A549 (cell line): ENCODE data around the gene EXOC4. TPM values are rescaled to one million over a fixed set of nuclear protein-coding genes. Genes with fewer than 3 reads are reported as not detected.

ENCODE experiments used
- ATAC-seq, 2 experiments: fragments of 200-7000 bp in 1 of 2; fragments of >200 bp in 1 of 2; cut with Nextera tagmentation in 1 of 2; cut with Tn5 transposase in 1 of 2; 3 replicates each; pipeline versions ENCODE4 v1.8.0 to v1.9.1; 2018 to 2020; ENCODE audit warnings: mild to moderate bottlenecking in 1 of 2, moderate library complexity in 1 of 2
- CTCF ChIA-PET: fragments of 300-600 bp; sonication (Branson Sonifier 250); formaldehyde crosslinking; extraction: SDS; loops from one replicate; lab custom pipeline; 2021; ENCODE audit warnings: antibody characterized with exemption, inconsistent platforms; lab: Yijun Ruan, JAX
- POLR2A ChIA-PET: fragments of 350-600 bp; formaldehyde crosslinking; extraction: SDS; loops from one replicate; lab custom pipeline; 2021; ENCODE audit warnings: antibody characterized with exemption, inconsistent platforms; lab: Yijun Ruan, JAX
- DNase-seq, 2 experiments: peaks; one replicate each; pipeline versions ENCODE4 v3.0.0 to v3.0.0-alpha.2; 2011 to 2016; ENCODE audit warnings: low read depth in 1 of 2, low spot score in 1 of 2
- FAIRE-seq: peaks from 2 replicates; lab custom pipeline; 2011; peaks lifted over from hg19 to GRCh38; lab: Jason Lieb, UNC
- H3K27ac ChIP-seq, 2 experiments: fragments of >200 bp; sonication (Bioruptor Twin); formaldehyde crosslinking; 3 replicates each; pipeline ENCODE4 v1.5.1; 2016 to 2017
- H3K4me1 ChIP-seq: fragments of >200 bp; sonication (Bioruptor Twin); formaldehyde crosslinking; 3 replicates; pipeline ENCODE4 v1.6.1; 2016
- H3K4me2 ChIP-seq: fragments of >200 bp; sonication (Bioruptor Twin); formaldehyde crosslinking; 3 replicates; pipeline ENCODE4 v1.6.1; 2016
- H3K4me3 ChIP-seq: fragments of >200 bp; sonication (Bioruptor Twin); formaldehyde crosslinking; 3 replicates; pipeline ENCODE4 v1.5.1; 2016
- H3K9me3 ChIP-seq: fragments of >200 bp; sonication (Bioruptor Twin); formaldehyde crosslinking; 3 replicates; pipeline ENCODE4 v1.6.1; 2016
- CBX2 ChIP-seq: fragments of 200-600 bp; sonication (generic); IDR thresholded peaks from 2 replicates; pipeline ENCODE4 v1.6.1; 2016; ENCODE audit warnings: low read depth, mild to moderate bottlenecking, borderline replicate concordance
- CBX8 ChIP-seq: fragments of 200-600 bp; sonication (generic); IDR thresholded peaks from 2 replicates; pipeline ENCODE4 v1.6.1; 2016
- CEBPB ChIP-seq, 2 experiments: fragments of >200 bp in 1 of 2; sonication (Bioruptor Twin) in 1 of 2; formaldehyde crosslinking in 1 of 2; IDR thresholded peaks; 2 replicates each; pipeline ENCODE4 v1.6.1; 2012 to 2016
- ELK1 ChIP-seq: fragments of 150-350 bp; IDR thresholded peaks from 2 replicates; pipeline ENCODE4 v1.6.1; 2014; ENCODE audit warnings: low read depth, mild to moderate bottlenecking, low read length
- FOSL2 ChIP-seq, 2 experiments: fragments of 450-650 bp in 1 of 2; fragments of >200 bp in 1 of 2; sonication (Bioruptor Twin) in 1 of 2; formaldehyde crosslinking; IDR thresholded peaks; 2 replicates each; pipeline versions ENCODE4 v1.5.0 to v1.6.1; 2016 to 2020; ENCODE audit warnings: mild to moderate bottlenecking in 1 of 2, moderate library complexity in 1 of 2
- HDAC2 ChIP-seq: fragments of 200-600 bp; sonication (generic); IDR thresholded peaks from 2 replicates; pipeline ENCODE4 v1.6.1; 2016
- HOXB5 ChIP-seq: fragments of 250-450 bp; sonication (Bioruptor Pico); IDR thresholded peaks from 2 replicates; pipeline ENCODE4 v1.5.0; 2020; ENCODE audit warnings: mild to moderate bottlenecking, moderate library complexity
- JUN ChIP-seq, 2 experiments: fragments of >200 bp; sonication (Bioruptor Twin); formaldehyde crosslinking; IDR thresholded peaks; 2 replicates in 1 of 2; 3 replicates in 1 of 2; pipeline ENCODE4 v1.6.1; 2016 to 2017
- MAZ ChIP-seq: fragments of 150-350 bp; IDR thresholded peaks from 2 replicates; pipeline ENCODE4 v1.6.1; 2014; ENCODE audit warnings: antibody characterized with exemption, low read depth, low read length, borderline replicate concordance
- NFE2L2 ChIP-seq: fragments of 150-350 bp; conservative IDR thresholded peaks from 2 replicates; pipeline ENCODE4 v1.6.1; 2014; ENCODE audit warnings: low read length
- POLR2A ChIP-seq: IDR thresholded peaks from 2 replicates; pipeline ENCODE4 v1.6.1; 2012; ENCODE audit warnings: mild to moderate bottlenecking, low read length
- RARB ChIP-seq: fragments of 250-450 bp; sonication (Bioruptor Pico); IDR thresholded peaks from 2 replicates; pipeline ENCODE4 v1.8.0; 2021; ENCODE audit warnings: mild to moderate bottlenecking, moderate library complexity
- REST ChIP-seq: fragments of 200-600 bp; sonication (generic); IDR thresholded peaks from 2 replicates; pipeline ENCODE4 v1.6.1; 2016; ENCODE audit warnings: antibody characterized with exemption, mild to moderate bottlenecking, moderate library complexity
- RNF2 ChIP-seq: fragments of 200-600 bp; sonication (generic); IDR thresholded peaks from 2 replicates; pipeline ENCODE4 v1.6.1; 2016; ENCODE audit warnings: low read depth, mild to moderate bottlenecking, antibody characterized with exemption, moderate library complexity, borderline replicate concordance
- TP53 ChIP-seq: fragments of 250-450 bp; sonication (Bioruptor Pico); IDR thresholded peaks from 2 replicates; pipeline ENCODE4 v1.5.0; 2021; ENCODE audit warnings: mild to moderate bottlenecking, moderate library complexity
- WGBS: methylation state at CpG from one replicate; pipeline ENCODE4 v1.1.6; 2017; ENCODE audit errors: missing lambda C conversion rate; 5-methylcytosine and 5-hydroxymethylcytosine counted together
- polyA plus RNA-seq, 4 experiments: library from polyadenylated mRNA; depleted of rRNA in 3 of 4; stranded (reverse); fragments of >200 nt; fragmentation: RNase III in 1 of 4; extraction: RNeasy Plus Mini Kit Qiagen cat#74134 plus additional on column Dnase treatment in 1 of 4; gene quantifications; 2 replicates in 3 of 4; 3 replicates in 1 of 4; pipeline ENCODE4 v1.2.3, GENCODE V29; 2011 to 2017
- TF ChIP-seq, protein P1 (sequence below): IDR thresholded peaks from 2 replicates; pipeline ENCODE4 v1.6.1; 2012
- TF ChIP-seq, protein P2 (sequence below): fragments of 250-450 bp; sonication (Bioruptor Pico); IDR thresholded peaks from 2 replicates; pipeline ENCODE4 v1.5.0; 2021; ENCODE audit warnings: mild to moderate bottlenecking, moderate library complexity, borderline replicate concordance

Gene EXOC4
- polyA plus RNA-seq, 2 of the 4 experiments (the other 2 are of a cell fraction), result 33.4 to 73.1 TPM

DNA sequence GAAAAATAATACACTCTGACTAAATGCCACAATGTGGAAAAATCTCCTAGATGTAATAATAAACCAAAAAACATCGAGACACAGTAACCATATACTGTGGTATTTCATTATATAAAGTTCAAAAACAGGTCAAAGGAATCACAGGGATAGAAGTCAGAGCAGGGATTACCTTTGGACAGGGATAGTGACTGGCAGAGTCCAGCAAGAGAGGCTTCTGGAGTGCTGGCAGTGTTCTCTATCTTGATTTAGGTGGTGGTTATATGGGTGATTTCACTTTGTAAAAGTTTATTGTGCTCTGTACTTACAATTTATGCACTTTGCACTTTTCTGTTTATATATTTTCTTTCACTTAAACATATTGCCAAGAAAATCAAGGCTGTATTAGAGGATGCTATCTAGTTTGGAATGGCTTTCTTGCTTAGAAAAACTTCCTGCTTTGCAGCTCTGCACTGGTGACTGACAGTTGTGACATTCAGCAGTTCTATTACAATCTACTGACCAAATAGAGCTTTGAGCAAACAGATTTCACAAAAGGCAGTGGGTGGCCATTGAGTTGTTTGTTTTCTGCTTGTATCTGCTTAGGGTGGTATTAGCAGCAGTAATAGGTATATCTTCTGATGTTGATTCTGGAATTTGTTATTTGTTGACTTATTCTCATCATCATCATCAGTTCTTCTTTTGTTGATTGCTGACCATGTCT lies 610.6 kb downstream of the EXOC4 start:
- POLR2A ChIA-PET, result no interaction called here
- H3K9me3 ChIP-seq, result no peaks in the 10 kb centered on the region
- CTCF ChIA-PET, result interaction anchor here (3.2 kb wide), 1 partner anchor 10 kb away, joined by 10 read pairs; no protein-coding TSS in a partner anchor
- DNase-seq, result peak in 1 of 2 experiments; percentile 26
- WGBS, result 10% methylated on average over 1 of the region's 1 CpG
- H3K4me1 ChIP-seq, result peaks cover 13% of the 10 kb centered on the region; the same call in 2 of the 3 replicates
- peak in 1 of 2 experiments; percentile 78; a peak in 3 of 6 replicates for ATAC-seq
- H3K27ac ChIP-seq, result no peak overlapping the region
- no peak for FAIRE-seq
- H3K4me3 ChIP-seq, result no peak overlapping the region
- TF ChIP-seq TP53 (no peak), CEBPB (IDR thresholded peaks at IDR 0.05) (0 out of 4 replicates have a peak, but pooled peaks of 1 of the 2 experiments have one; percentile 16)
- peak overlapping the region; percentile 41 for H3K4me2 ChIP-seq

- no peak overlapping the region for H3K4me3 ChIP-seq
- CTCF ChIA-PET, result interaction anchor here (0.6 to 1.1 kb wide), 2 partner anchors 16 to 94 kb away, joined by 3 to 5 read pairs; no protein-coding TSS in a partner anchor
- 75% methylated on average over 1 of the region's 1 CpG for WGBS
- ATAC-seq, result no peak
- POLR2A ChIA-PET, result no interaction called here
- no peaks in the 10 kb centered on the region for H3K9me3 ChIP-seq
- TF ChIP-seq, protein P1, sequence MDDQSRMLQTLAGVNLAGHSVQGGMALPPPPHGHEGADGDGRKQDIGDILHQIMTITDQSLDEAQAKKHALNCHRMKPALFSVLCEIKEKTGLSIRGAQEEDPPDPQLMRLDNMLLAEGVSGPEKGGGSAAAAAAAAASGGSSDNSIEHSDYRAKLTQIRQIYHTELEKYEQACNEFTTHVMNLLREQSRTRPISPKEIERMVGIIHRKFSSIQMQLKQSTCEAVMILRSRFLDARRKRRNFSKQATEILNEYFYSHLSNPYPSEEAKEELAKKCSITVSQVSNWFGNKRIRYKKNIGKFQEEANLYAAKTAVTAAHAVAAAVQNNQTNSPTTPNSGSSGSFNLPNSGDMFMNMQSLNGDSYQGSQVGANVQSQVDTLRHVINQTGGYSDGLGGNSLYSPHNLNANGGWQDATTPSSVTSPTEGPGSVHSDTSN, result no peak
- TF ChIP-seq ELK1 (no peak), POLR2A (no peak), FOSL2 (IDR thresholded peaks at IDR 0.05) (no peak), FOSL2 (CRISPR knock-in tag; IDR thresholded peaks at IDR 0.05) (no peak), RNF2 (no peak), HOXB5 (CRISPR knock-in tag) (no peak), RARB (CRISPR knock-in tag) (no peak), MAZ (no peak), JUN (IDR thresholded peaks at IDR 0.05) (no peak), CBX8 (no peak)
- TF ChIP-seq, protein P2, sequence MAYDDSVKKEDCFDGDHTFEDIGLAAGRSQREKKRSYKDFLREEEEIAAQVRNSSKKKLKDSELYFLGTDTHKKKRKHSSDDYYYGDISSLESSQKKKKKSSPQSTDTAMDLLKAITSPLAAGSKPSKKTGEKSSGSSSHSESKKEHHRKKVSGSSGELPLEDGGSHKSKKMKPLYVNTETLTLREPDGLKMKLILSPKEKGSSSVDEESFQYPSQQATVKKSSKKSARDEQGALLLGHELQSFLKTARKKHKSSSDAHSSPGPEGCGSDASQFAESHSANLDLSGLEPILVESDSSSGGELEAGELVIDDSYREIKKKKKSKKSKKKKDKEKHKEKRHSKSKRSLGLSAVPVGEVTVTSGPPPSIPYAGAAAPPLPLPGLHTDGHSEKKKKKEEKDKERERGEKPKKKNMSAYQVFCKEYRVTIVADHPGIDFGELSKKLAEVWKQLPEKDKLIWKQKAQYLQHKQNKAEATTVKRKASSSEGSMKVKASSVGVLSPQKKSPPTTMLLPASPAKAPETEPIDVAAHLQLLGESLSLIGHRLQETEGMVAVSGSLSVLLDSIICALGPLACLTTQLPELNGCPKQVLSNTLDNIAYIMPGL, result no peak
- no peak overlapping the region for H3K27ac ChIP-seq
- H3K4me2 ChIP-seq, result no peak overlapping the region
- H3K4me1 ChIP-seq, result 0 out of 3 replicates have a peak, but pooled peaks cover 4% of the 10 kb centered on the region
- no peak for DNase-seq
- FAIRE-seq, result no peak
These were observed 616.7 kb downstream of the EXOC4 start for GRCh38 chr7:133869556-133869955.

GRCh38 chr7:133871757-133872156 lies 618.9 kb downstream of the EXOC4 start:
- Histone ChIP-seq H3K4me3 (no peak overlapping the region), H3K4me1 (0 out of 3 replicates have a peak, but pooled peaks cover 4% of the 10 kb centered on the region), H3K9me3 (no peaks in the 10 kb centered on the region), H3K27ac (no peak overlapping the region), H3K4me2 (no peak overlapping the region)
- ChIA-PET CTCF (no interaction called here), POLR2A (no interaction called here)
- DNase-seq, result no peak
- 71% methylated on average over 1 of the region's 1 CpG for WGBS
- no peak for FAIRE-seq
- no peak for TF ChIP-seq CBX2
- TF ChIP-seq RARB (CRISPR knock-in tag), result no peak
- no peak for TF ChIP-seq FOSL2 (IDR thresholded peaks at IDR 0.05)
- TF ChIP-seq FOSL2 (CRISPR knock-in tag; IDR thresholded peaks at IDR 0.05), result no peak
- TF ChIP-seq NFE2L2, result no peak
- no peak for TF ChIP-seq POLR2A
- no peak for TF ChIP-seq HDAC2
- no peak for TF ChIP-seq CEBPB (IDR thresholded peaks at IDR 0.05)
- TF ChIP-seq REST, result no peak
- no peak for ATAC-seq
